ENCODE data around the gene C8G.

C8G gene

DNA sequence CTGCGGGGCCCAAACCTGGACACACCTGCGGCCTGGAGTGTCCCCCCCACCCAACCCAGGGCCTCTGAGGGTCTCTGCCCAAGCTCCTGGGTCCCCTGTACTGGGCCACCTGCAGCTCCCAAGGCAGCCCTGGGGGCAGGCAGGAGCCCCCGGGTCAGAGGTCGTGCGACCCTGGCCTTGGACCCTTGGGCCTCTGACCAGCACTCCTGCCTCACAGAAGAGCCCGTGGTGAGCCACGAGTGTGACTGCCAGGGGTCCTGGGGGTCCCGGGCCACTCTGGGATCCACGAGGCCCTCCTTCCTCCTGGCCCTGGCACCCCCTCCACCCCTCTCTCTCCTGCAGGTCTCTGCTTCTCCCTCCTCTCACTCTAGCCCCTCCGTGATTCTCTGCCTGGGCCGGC, 27.3 kb downstream of the C8G start:
- DNase-seq = no peak

DNA sequence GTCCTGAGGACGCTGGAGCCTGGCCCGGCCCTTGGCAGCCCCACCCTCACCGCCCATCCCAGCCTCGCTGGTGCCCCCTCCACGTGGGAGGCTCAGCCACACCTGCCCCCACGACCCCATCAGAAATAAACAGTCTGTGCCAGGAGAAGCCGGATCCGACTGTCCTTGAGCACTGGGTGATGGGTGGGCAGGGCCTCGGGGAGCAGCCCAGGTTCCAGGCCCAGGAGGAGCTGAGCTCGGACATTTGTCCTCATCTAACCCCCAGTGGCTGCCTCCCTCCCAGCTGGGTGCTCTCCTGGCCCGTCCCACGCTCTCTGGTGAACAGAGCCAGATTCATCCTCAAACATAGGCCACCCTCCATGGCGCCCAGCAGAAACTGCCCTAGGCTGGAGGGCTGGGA, 27.7 kb downstream of the C8G start:
- DNase-seq = no peak

DNA sequence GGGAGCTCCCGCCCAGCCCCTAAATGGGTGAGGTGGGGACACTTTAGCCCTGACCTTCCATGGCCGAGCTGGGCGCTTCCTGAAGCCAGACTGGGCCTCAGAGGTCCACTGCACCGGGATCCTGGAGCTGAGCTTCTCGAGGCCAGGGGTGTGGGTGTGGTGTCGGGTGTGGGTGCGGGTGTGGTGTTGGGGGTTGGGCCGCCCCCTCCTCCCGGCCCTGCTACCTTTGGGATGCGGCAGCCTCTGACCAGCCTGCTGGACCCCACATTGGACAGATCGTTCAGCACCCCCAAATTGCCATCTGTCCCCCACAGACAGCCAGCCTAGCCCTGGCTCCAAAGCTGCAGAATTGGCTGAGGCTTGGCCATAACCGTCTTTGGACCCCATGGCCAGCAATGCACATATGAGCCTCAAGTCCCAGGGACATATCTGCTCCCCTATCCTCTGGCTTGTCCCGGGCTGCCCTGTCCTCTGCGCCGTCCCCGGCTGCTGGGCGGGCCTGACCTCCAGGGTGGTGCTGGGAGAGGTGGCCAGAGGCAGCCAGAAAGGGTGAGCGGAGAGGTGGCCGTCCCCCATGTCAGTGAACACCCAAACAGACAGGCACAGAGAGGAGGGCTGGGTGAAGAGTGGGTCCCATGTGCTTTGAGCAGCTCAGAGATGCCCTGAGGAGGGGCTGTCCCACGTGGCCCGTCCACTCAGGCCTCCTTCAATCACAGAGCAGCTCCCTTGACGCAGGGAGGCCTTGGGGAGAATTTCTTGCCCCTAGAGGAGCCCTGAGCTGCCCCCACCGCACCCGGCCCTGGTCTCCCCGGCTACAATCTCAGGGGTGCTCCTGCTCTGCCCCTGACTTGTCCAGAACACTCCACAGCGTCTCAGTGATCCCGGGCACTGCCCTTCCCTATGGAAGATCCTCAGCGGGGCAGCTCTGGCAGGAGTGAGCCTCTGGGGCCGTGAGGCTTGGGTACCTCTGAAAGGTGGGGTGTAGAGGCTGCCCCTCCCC, 28.9 kb downstream of the C8G start:
- no peak for DNase-seq

DNA sequence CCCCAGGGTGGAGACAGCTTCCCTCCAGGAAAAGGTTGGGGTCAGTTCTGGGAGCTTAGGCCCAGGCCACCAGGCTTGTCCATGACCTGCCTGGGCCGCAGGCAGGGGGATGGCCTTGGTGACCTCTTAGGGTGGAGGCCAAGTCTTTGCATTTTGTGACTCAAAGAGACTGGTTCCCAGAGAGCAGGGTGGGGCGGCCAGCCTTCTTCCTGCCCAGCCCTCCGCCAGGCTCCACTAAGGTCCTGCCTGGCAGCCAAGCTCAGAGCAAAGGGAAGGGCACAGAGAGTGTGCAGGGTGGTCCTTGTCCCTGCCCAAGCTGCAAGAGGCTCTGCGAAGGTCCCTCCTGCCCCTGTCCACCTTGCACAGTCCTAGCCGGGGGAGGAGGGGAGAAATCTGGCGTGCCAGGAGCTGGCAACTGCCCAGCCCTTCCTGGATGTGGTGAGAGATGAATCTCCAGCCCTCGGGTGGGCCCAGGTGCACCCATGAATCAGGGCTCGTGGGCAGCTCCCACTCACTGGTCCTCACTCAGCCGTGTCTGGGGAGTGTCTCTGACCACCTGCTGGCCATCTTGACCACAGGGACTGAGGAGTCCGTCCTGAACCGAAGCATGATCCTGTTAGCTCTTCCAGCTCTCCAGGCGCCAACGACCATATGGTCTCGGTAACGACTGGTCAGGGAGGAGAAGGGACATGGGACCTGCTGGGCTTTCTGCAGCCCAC, 29.9 kb downstream of the C8G start:
- DNase-seq = no peak

DNA sequence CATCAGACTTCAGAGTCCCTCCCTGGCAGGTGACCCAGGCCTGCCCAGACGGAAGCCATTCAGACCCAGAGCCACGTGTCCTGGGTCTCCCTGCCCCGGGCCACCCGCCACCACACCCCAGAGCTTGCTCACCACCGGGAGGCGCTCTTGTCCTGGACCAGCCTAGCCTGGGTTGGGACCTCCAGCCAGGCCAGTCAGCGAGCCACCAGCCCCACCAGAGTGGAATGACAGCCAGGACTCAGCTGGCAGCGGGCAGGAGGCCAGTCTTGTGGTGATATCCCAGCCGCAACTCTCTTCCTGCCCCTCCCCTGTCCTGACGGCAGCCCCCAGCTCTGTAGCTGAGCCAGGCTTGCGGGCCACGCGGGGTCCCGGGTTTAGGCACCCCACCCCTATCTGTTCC, 30.6 kb downstream of the C8G start:
- DNase-seq = no peak

DNA sequence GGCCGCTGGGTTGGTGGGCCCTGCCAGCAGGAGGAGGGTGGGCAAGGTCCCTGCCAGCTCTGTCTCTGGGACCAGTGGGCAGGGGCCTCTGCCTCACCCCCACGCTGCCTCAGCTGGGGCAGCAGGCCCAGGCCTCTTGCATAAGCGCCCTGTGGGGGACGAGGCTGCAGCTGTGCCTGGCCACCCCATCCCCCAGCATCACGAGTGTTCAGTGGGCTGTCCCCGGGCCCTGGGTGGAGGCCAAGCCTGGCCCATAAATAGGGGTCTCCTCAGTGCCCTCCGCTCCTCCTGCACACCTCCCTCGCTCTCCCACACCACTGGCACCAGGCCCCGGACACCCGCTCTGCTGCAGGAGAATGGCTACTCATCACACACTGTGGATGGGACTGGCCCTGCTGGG, 32.2 kb downstream of the C8G start, which contains the start of gene PTGDS:
Gene PTGDS (plus strand): TSS at position 282 of the 400 bp plus-strand sequence. CDS start 75 bp downstream, at position 357.
- no peak for DNase-seq

DNA sequence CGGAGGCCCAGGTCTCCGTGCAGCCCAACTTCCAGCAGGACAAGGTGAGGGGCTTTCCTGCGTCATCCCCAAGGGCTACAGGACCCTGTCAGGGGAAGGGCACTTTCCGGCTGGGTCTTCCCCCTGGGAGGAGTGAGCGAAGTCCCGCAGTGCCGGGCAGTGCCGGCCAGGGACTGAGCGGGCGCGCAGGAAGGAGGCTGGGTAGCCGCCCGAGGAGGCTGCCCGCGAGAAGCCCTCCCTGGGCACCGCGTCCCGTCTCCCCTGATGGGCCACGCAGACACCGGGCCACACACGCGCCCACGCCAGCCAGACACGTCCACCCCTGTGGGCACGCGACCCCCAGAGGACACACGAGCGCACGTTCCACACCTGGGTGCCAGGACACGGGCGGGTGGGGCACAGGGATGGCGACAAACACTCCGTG, 32.6 kb downstream of the C8G start:
- no peak for DNase-seq

DNA sequence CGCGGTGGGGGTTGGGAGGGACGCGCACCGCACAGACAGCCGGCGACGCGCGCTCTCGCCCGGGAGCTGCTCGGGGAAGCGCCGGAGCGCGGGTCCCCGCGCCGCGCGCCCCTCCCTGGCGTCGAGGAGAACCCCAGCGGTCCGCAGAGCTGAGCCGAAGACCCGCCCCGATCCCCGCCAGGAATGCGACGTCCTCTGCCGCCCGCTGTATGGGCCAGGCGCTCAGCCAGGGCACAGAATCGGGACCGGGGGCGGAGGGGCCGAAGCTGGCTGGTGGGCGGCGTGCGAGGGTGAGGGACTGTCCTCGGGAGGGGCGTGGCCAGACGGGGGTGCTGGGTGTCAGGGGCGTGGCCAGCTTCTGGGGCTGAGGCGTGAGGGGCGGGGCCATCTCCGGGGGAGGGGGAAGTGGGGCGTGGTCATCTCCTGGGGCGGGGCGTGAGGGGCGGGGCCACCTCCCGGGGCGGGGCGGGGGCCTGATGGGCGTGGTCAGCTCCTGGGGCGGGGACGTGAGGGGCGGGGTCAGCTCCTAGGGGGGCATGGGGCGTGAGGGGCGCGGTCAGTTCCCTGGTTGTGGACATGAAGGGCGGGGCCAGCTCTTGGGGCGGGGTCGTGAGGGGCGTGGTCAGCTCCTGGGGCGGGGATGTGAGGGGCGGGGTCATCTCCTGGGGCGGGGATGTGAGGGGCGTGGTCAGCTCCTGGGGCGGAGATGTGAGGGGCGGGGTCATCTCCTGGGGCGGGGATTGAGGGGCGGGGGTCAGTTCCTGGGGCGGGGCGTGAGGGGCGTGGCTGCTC, 33.2 kb downstream of the C8G start:
- DNase-seq = no peak

DNA sequence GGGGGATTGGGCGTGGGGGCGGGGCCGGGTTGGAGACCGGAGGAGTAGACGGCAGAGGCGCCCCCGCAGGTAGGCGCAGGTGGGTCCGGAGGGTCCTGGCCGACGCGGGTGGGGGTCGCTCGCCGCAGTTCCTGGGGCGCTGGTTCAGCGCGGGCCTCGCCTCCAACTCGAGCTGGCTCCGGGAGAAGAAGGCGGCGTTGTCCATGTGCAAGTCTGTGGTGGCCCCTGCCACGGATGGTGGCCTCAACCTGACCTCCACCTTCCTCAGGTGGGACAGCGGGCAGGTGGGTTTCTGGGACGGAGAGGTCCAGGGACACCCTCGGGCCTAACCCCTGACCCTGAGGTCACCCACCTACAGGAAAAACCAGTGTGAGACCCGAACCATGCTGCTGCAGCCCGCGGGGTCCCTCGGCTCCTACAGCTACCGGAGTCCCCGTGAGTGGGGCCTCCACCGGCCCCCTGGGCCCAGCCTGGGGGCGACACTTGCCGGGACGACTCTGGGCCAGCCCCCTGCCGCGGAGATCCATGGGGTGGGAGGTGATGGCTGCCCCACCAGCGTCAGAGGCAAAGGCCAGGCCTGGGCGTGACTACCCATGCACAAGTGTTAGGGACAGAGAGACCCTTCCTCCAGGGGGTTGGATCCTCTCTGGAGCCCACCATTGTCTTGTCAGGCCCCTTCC, 34.0 kb downstream of the C8G start:
- no peak for DNase-seq

DNA sequence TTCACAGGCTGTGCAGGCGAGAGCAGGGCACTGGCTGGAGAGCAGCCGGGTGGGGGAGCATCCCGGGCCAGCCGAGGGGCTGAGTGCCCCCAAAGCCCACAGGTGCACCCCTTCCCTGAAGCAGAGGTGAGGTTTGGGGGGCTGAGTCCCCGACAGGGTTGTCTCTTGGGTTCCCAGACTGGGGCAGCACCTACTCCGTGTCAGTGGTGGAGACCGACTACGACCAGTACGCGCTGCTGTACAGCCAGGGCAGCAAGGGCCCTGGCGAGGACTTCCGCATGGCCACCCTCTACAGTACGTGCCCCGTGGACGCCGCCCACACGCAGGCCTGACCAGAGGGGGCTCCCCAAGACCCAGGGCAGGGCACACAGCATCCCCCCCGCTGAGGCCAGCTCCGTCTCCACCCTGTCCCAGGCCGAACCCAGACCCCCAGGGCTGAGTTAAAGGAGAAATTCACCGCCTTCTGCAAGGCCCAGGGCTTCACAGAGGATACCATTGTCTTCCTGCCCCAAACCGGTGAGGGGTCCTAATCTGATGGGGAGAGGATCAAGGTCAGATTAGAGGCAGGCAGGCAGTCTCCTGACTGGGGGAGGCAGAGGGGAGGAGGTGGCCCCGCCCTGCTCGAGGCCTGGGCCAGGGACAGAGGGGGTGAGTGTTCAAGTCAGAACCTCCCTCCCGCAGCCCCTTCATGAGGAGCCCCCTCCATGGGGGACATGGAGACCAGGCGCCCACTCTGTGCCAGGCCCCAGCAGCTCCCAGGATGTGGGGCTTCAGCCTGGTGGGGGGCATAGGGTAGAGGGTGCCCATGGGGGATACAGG, 34.9 kb downstream of the C8G start:
- DNase-seq = no peak

DNA sequence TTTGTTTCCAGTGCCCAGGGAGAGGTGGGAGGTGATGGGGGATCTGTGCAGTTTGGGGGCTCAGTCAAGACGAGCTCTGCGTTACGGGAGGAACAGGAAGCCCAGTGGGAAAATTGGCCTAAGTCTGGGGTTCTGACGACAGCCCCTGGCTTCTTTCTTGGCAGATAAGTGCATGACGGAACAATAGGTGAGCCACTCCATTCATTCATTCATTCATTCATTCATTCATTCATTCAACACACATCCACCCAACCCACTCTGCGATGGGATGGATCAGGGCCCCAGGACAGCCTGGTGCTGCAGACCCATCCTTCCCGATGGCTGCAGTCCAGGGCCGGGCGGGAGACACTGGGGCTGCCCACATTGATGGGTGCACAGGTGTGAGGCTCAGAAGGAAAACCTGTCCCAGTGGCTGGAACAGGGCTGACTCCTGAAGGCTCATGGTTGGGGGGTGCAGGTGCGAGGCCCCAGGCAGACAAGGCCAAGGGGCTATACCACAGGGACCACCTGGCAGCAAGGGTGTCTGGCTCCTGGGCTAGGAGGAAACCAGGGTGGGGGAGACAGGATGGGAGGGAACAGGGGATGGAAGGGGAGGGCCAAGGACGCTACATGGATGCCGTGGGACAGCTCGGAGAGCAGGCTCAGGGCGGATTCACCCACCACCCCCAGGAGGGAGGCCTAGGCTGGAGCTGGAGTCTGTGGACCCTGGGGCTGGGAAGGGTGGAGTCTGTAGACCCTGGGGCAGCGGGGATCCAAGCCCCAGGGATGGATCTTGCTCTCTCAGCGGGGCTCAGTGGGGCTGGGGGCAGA, 35.8 kb downstream of the C8G start:
- no peak for DNase-seq

DNA sequence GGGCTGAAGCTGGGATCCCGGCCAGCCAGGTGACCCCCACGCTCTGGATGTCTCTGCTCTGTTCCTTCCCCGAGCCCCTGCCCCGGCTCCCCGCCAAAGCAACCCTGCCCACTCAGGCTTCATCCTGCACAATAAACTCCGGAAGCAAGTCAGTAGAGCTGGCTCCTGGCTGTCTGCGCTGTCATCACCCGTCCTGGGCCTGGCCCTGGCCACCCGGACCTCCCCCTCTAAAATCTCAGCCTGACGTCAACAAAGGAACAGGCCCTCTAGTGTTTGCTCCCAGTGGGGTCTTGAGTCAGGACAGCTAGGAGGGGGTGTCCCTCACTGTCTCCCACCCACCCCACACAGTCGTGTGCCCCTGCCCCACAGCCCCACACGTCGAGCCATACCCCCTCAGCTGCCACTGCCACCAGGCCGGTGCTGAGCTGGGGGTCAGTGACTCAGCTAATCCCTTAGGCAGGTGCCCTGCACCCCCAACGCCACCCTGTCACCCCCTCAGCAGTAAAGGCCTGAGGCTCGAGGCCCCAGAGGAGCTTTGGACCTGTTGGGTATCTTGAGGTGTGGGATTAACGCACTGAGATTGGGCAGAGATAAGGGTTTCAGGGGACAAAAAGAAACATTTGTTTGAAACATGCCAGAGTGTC, 36.7 kb downstream of the C8G start:
- DNase-seq = no peak

DNA sequence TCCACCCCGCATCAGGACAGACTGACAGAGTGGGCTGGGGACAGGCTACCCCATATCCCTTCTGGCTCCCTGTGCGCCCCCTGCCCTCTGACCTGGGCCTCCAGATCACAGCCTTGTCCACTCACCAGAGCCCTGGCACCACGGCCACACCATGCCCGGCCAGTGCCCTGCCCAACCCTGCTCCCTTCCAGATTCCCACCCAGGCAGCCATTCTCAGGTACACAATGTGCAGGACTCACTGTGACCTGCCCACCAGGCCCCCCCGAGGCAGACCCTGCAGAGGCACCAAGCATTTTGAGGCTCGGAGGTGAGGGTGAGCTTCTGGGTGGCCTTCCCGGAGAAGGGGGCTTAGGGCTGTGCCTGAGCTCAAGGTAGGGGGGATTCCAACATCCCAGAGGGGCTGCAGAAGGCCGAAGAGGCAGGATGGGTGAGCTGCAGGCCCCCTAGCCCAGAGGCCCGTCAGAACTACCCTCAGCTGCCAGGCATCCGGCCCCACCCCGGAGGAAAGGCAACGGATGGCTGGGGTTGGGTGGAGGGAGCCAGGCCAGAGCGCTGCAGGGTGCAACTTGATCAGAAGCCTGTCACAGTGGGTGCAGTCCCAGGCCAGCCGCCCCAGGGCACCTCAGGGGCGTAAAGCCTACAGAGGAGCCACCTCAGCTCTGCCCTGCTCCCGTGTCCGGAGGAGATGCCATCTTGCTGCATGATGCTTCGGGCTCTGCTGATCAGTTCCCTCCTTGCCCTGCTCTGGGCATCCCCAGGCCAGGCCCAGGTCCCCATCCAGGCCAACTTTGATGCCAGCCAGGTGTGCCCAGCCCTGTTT, 37.4 kb downstream of the C8G start, which contains the start of gene LCNL1:
Gene LCNL1 (plus strand): TSS at position 762 of the 820 bp plus-strand sequence. CDS start 594 bp downstream, outside the sequence.
- no peak for DNase-seq

DNA sequence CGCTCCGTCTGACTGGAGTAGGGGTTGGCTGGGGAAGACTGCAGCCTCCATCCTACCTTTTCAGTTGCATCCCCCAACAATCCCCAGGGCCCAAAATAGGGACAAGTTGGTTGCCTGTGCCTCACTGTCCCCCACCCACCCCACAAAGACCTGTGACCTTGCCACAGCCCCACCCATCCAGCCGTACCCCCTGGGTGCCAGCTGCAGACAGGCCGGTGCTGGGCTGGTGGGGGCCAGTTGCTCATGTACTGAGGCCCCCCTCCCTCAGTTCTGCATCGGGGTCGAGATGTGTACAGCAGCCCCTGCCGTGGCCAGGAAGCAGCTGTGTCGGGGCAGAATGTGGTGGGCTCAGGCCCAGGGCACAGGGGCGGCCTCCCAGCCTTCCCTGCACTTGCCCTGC, 38.1 kb downstream of the C8G start:
- DNase-seq = no peak

DNA sequence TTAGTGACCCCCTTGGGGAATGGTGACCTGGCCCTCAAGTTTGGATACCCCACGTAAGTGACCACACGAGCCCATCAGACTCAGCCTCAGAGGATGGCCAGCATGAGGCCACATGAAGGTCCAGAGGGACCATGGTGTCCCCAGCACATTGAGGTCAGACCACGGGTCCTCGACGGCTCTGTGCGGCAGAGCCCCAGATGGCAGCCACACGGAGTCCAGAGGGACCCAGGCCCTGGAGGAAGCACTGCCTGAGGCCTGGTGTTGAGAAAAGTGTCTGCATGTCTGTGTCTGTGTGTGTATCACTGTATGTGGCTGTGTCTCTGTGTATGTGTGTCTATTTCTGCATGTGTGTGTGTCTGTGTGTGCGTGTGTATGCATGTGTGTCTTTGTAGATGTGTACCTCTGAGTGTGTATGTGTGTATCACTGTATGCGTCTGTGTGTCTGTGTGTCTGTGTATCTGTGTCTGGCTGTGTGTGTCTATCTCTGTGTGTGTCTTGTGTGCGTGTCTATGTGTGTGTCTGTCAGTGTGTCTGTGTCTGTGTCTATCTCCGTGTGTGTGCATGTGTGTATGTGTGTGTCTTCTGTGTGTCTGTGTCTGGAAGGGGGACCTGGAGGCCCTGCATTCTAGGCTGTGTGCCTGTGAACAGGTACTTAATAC, 38.7 kb downstream of the C8G start:
- DNase-seq = no peak

DNA sequence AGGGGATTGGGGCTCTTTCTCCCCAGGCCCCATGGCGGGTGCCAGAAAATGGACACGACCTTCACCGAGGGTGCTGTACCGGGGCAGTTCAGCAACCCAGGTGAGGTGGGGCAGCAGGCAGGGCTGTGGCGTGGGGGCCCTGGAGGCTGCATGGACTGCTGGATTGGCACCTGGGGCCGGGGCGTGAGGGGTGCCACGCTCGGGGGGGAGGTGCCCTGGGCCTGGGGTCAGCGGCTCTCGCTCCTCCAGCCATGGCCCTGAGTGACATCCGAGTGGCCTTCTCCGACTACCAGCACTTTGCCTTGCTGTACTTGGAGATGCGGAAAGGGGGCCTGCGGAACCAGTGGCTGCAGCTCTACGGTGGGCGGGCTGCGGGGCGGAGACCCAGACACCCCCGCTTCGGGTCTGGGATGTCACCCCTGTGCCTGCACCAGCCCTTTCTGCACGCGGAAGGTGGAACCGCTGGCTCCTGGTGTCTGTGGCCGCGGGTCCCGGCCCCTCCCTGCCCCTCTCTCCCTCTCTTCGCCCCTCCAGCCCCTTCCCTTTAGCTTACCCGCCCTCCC, 39.5 kb downstream of the C8G start:
- no peak for DNase-seq

DNA sequence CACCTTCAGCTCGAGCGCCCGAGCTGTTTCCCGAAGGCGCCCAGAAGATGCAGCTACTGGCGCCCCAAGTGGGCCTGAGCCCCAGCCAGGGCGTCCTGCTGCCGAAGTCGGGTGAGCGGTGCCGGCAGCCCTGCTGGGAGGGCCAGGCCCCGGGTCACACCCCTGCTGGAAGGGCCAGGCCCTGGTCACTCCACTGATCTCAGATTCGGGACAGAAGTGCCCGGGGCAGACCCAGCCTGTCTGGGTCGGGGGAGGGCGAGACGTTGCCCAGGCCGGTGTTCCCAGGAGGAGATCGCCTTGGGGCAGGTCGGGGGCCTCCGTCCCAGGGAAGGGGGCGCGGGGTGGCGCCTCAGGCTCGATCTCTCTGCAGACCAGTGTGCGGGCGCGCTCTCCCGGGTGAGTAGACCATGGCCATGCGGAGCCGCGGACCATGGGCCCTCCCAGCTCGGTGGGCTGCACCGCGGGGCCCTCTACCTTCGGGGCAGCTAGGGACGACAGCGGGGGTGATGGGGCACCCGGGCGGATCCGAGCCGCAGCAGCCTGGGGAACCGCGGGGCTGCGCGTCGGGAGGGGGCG, 40.1 kb downstream of the C8G start:
- no peak for DNase-seq

DNA sequence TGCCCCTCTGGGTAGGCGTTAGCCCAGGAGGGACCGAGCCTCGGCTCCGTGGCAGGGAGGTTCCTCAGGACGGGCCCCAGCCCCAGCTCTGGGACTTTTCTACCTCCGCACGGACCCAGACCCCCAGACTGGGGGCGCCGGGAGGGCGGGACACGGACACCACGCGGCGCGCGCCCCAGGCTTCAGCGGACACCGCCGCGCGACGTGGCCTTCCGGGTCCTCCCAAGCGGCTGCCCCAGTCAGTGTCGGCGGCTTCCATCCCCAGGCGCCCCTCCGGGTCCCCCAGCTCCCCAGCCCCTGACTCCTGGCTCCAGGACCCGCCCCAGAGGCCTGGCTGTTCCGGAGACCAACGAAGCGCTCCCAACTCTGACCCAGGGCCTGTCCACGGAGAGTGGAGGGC, 40.8 kb downstream of the C8G start:
- no peak for DNase-seq

Measured in NCI-H2081 treated with DMSO at 0.1 percent for 48 hours (cell line).